GM19372 (cell line): ENCODE data around the gene MAPKAP1.

Source experiments
- ATAC-seq: cut with Tn5 transposase; IDR thresholded peaks from one replicate; pipeline ENCODE4 v1.9.1; 2021; ENCODE audit warnings: mild to moderate bottlenecking, low read depth, moderate library complexity; ENCODE audit not compliant: unreplicated experiment

Gene MAPKAP1

DNA sequence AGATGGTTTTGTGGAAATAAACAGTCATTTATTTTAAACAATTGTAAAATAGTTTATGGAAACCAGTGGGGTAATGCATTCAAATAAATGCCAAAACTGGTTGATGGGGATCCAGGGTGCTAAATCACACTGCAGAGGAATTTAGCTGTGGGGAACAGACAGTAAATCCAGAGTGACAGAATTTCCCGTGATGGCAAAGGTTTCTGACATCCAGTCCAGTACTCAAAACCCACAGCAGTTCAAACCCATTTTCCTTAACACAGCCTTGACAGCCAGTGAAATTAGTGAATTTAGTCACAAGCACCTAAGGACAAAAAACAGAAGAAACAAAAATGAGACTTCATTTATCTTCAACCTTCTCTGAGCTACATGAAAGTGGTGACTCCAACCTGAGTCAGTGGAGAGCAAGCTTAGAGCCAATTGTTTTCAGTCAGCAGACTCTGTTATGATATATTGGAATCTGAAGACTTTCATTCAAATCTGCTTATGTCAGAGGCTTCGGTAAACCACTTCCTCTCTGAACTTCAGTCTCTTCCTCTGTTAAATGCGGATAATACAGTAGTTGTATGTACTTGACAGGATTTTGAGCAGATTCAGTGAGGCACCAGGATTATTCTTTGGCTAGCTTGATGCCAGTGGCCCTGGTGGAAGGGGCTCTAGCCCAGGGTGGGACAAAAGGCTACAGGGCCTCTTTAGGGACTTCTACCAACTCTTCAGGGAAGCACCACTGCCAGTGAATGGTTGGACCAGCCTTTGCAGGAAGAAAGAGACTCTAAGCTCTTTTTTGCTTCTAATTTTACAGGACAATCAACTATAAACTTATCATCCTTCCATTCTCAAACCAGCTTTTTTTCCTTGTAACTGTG, 185.3 kb downstream of the MAPKAP1 start:
- no peak for ATAC-seq

GRCh38 chr9:125519734-125520133, 187.3 kb downstream of the MAPKAP1 start:
- ATAC-seq, result no peak

- ATAC-seq, result no peak
Measured at GRCh38 chr9:125517577-125517976, 189.4 kb downstream of the MAPKAP1 start.

DNA sequence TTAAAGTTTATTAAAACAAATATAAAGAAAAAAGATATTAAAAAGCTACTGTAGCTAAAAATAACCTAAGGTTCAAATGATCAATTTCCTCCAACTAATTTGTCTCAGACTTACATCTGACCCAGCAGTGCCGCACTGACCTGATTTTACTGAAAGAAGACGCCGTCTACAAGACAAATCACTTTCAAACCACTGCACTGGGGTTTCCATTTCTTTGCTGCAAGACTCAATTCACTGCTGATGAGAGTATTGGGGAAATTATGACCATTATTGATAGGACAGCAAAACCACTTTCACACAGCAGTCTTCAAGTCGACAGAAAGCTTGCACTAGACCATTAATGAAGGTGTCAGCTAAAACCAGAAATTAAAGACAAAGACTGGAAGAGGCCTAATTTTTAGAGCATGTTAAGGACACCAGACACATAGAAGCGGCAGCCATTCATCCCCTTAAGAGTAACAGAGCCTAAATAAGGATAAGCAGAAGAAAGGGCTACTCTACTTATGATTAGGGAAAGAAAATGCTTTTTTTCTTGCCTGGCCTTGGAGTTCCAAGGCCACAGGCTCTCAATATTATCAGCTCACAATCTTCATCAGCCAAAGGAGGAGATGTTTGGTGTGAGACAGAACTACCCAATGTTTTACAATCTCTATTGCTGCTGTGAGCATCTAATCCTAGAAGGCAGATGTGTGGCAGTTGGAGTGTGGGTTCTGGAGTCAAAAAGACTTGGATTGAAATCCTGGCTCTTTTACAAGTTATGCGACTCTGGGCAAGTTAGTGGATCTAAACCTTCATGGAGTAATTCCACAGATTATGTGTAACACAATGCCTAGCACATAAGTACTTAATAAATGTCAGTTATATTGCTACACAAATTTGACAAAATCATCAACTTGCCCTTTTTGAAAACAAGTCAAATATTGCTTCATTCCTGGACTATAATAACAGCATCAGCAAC, 190.7 kb downstream of the MAPKAP1 start:
- ATAC-seq, result no peak

DNA sequence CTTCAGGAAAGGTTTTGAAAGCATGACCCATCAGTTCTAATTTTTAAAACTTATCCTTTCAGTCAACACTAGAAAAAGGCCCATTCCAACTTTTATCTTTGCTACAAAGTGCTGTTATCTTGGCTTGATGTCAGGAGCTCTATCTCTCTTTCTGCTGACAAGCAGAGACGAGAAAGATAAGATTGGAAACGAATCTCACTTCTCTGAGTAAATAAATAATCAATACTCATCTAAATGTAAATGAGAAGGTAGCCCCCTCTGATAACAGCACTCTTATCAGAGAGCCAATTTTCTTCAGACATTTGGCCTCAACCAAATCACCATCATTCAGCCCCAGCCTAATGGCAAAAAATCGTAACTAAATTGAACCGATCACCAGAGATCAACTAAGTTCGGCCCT, 191.7 kb downstream of the MAPKAP1 start:
- no peak for ATAC-seq

DNA sequence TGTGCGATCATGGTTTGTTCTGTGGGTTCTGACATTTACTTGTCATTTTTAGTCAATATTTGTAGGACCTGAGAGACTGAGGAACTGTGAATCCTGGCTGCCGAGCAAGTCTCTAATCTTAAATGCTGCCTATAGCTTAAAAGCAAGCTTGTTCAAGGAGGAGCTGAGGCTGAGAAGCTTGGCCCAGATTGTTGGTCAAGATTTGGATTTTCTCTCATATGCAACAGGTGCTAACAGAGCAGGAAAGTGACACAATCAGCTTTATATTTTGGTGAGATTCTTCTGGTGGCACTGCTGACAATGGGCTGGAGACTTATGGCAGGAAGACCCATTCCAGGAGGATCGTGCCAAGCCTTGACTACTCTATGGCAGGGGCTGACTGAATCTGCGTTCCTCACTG, 192.5 kb downstream of the MAPKAP1 start:
- no peak for ATAC-seq

GRCh38 chr9:125513668-125514413, 193.2 kb downstream of the MAPKAP1 start:
- ATAC-seq, result no peak

DNA sequence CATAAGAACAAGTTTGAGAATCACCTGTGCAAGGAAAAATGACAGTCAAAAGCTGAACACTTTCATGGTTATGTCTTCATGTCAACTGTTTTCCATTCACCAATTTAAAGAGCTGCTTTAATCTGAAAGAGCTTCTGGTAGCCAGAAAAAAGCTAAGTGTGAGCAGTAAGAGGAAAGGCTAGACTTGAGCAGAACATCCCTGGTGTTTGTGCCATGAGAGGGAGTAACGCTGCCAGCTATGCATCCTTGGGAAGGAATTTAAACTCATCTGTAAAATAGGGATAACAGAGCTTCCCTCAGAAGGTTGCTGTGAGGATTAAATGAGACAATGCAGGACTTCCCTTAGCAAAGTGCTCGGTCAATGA, 193.7 kb downstream of the MAPKAP1 start:
- ATAC-seq, result no peak

GRCh38 chr9:125511789-125512660, 195.0 kb downstream of the MAPKAP1 start:
- ATAC-seq, result no peak

DNA sequence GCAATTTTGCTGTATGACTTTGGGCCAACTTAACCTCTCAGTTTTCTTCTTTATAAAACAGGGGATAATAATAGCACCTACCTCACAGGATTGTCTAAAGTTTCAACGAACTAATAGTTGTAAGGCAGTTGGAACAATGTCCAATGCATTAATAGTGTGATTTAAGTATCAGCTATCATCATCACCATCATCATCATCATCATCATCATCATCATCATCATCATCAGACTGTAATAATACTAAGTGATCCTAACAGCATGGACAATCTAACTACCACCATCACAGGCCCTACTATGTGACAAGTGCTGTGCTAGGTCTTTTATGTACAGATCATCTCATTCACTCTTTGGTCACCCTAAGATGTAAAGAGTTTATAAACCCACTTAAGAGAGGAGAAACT, 196.0 kb downstream of the MAPKAP1 start:
- ATAC-seq, result no peak

DNA sequence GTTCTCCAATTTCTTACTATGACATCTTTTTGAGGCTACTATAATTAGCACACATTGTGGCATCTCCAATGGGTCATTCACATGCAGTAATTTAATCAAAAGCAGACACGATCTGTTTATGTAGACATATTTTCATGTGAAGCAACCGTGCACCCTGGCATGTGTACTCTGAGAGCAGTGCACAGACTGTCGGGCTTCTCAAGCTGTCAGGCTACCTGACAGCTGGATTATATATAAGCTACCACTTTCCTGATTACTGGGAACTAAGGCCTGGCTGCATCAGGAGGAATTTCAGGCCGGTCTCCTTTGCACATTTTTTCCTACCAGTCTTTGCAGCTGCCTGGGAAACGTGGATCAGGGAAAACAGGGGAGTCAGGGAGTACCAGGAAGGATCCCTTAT, 197.5 kb downstream of the MAPKAP1 start:
- no peak for ATAC-seq

- no peak for ATAC-seq
Measured at GRCh38 chr9:125508249-125508648, 198.8 kb downstream of the MAPKAP1 start.

- ATAC-seq, result no peak
Measured at GRCh38 chr9:125507226-125507625, 199.8 kb downstream of the MAPKAP1 start.

- ATAC-seq, result no peak
Measured at GRCh38 chr9:125505988-125506438, 201.0 kb downstream of the MAPKAP1 start.

GRCh38 chr9:125504616-125505015, 202.4 kb downstream of the MAPKAP1 start:
- ATAC-seq, result no peak

- no peak for ATAC-seq
Measured at GRCh38 chr9:125497906-125498305, 209.1 kb downstream of the MAPKAP1 start.

- no peak for ATAC-seq
Measured at GRCh38 chr9:125497478-125497877, 209.5 kb downstream of the MAPKAP1 start.

DNA sequence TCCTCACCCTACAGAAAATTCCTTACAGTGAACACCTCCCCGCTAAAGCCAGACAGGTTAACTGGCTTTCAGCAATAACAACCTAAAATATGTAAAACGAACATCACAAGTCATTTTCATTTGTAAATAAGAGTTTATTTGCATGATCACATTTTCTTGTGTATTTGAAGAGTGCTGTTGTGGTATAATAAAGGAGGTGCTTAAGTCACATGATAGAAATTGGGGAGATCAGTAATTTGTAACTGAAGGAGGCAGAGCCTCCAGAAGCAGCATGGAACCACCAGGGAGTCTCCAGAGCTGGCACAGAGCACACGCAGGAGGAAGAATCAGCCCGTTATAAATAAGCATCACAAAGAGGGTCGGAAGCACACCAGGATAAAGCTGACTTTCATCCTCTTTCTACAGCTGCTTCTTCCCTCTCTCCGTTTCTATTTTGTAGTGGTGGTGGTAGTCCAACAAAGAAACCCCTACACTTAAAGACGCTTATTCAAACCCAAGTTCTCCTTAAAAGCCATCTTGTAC, 210.6 kb downstream of the MAPKAP1 start:
- no peak for ATAC-seq
